Measurements from ENCODE around the gene OGFOD1. TPM values are rescaled to one million over a fixed set of nuclear protein-coding genes. Genes with fewer than 3 reads are reported as not detected.

OGFOD1 gene
- total RNA-seq, 2 experiments from 2014 or later: 35.1 to 56.8 TPM

DNA sequence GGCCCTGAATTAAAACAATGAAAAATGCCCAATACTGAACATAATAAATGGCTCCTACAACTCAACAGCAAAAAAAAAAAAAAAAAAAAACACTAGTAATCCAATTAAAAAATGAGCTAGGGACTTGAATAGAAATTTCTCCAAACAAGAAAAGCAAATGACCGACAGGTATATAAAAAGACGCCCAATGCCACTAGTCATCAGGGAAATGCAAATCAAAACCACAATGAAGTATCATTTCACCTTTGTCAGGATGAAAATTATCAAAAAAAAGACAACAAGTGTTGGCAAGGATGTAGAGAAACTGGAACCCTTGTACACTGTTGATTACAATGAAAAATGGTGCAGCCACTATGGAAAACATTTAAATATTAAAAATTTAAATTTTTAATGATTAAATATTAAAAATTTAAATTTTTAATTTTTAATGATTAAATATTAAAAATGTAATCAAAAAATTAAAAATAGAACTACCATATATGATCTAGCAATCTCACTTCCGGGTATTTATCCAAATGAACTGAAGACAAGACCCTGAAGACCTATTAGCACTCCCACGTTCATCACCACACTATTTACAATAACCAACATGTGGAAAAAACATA lies 40.4 kb downstream of the OGFOD1 start:
- TF ChIP-seq EZH2phosphoT487 (IDR thresholded peaks at IDR 0.05; ENCODE audit: borderline replicate concordance, low read depth, low read length): no peak
- no peaks in the 10 kb centered on the region; the same call in 1 of the 2 replicates for H3K36me3 ChIP-seq (ENCODE audit: insufficient read depth, low read length)
- intact Hi-C loops (cut with micrococcal nuclease; ENCODE audit: unreplicated experiment): no loop called here
- H3K79me2 ChIP-seq (ENCODE audit: insufficient read depth, low read depth, low read length): no peaks in the 10 kb centered on the region
- ChIA-PET POLR2A (interaction anchor here (0.6 to 0.8 kb wide), 5 partner anchors 15 to 365 kb away, joined by 3 to 4 read pairs (median 3); no protein-coding TSS in a partner anchor), CTCF (ENCODE audit: unreplicated experiment) (no interaction called here)
- BruUV-seq (replicated peaks): no TSS peak
- H4K20me1 ChIP-seq (ENCODE audit: insufficient read depth, low read length): no peaks in the 10 kb centered on the region
- 0 out of 2 replicates have a peak overlapping the region, but pooled peaks have one; percentile 11 for H2AFZ ChIP-seq (ENCODE audit: low read length)
- H3K27ac ChIP-seq (ENCODE audit: low read depth, low read length, poor library complexity, severe bottlenecking): no peak overlapping the region
- no peaks in the 10 kb centered on the region for H3K9me2 ChIP-seq (ENCODE audit: insufficient read depth, low read length)
- H3K4me2 ChIP-seq (ENCODE audit: low read length): peak overlapping the region; percentile 49
- no peak overlapping the region for H3K4me3 ChIP-seq (ENCODE audit: low read depth, low read length, poor library complexity, severe bottlenecking)
- no peaks in the 10 kb centered on the region for H3K9me3 ChIP-seq (ENCODE audit: low read length)
- peak; percentile 18 for DNase-seq (ENCODE audit: low spot score)
- H3K4me1 ChIP-seq (ENCODE audit: insufficient read depth, low read length, poor library complexity, severe bottlenecking): peaks cover 13% of the 10 kb centered on the region

DNA sequence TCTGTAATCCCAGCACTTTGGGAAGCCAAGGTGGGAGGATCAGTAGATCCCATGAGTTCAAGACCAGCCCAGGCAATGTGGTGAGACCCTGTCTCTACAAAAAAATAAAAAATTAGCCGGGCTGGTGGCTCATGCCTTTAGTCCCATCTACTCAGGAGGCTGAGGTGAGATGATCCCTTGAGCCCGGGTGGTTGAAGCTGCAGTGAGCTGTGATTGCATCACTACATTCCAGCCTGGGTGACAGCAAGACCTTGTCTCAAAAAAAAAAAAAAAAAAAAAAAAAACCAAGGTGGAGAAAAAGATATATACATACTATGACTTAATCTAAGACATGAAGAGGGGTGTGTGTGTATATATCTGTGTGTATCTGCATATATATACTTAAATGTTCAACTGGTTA lies 41.8 kb downstream of the OGFOD1 start:
- H3K4me2 ChIP-seq (ENCODE audit: low read length): no peak overlapping the region
- intact Hi-C loops (cut with micrococcal nuclease; ENCODE audit: unreplicated experiment): no loop called here
- H4K20me1 ChIP-seq (ENCODE audit: insufficient read depth, low read length): no peaks in the 10 kb centered on the region
- H3K9me3 ChIP-seq (ENCODE audit: low read length): no peaks in the 10 kb centered on the region
- H3K79me2 ChIP-seq (ENCODE audit: insufficient read depth, low read depth, low read length): no peaks in the 10 kb centered on the region
- peaks cover 13% of the 10 kb centered on the region for H3K4me1 ChIP-seq (ENCODE audit: insufficient read depth, low read length, poor library complexity, severe bottlenecking)
- no TSS peak for BruUV-seq (replicated peaks)
- H3K36me3 ChIP-seq (ENCODE audit: insufficient read depth, low read length): no peaks in the 10 kb centered on the region; the same call in 1 of the 2 replicates
- no peak overlapping the region for H3K27ac ChIP-seq (ENCODE audit: low read depth, low read length, poor library complexity, severe bottlenecking)
- no peak overlapping the region for H2AFZ ChIP-seq (ENCODE audit: low read length)
- TF ChIP-seq, protein P1, sequence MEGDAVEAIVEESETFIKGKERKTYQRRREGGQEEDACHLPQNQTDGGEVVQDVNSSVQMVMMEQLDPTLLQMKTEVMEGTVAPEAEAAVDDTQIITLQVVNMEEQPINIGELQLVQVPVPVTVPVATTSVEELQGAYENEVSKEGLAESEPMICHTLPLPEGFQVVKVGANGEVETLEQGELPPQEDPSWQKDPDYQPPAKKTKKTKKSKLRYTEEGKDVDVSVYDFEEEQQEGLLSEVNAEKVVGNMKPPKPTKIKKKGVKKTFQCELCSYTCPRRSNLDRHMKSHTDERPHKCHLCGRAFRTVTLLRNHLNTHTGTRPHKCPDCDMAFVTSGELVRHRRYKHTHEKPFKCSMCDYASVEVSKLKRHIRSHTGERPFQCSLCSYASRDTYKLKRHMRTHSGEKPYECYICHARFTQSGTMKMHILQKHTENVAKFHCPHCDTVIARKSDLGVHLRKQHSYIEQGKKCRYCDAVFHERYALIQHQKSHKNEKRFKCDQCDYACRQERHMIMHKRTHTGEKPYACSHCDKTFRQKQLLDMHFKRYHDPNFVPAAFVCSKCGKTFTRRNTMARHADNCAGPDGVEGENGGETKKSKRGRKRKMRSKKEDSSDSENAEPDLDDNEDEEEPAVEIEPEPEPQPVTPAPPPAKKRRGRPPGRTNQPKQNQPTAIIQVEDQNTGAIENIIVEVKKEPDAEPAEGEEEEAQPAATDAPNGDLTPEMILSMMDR (conservative IDR thresholded peaks at IDR 0.05; ENCODE audit: low read length): no peak
- TF ChIP-seq EZH2phosphoT487 (IDR thresholded peaks at IDR 0.05; ENCODE audit: borderline replicate concordance, low read depth, low read length): no peak
- CTCF ChIA-PET (ENCODE audit: unreplicated experiment): no interaction called here
- no peak overlapping the region for H3K4me3 ChIP-seq (ENCODE audit: low read depth, low read length, poor library complexity, severe bottlenecking)
- no peak for DNase-seq (ENCODE audit: low spot score)
- no peaks in the 10 kb centered on the region for H3K9me2 ChIP-seq (ENCODE audit: insufficient read depth, low read length)
- POLR2A ChIA-PET: interaction anchor here (0.6 kb wide), 1 partner anchor 240 kb away, joined by 3 read pairs; no protein-coding TSS in a partner anchor

DNA sequence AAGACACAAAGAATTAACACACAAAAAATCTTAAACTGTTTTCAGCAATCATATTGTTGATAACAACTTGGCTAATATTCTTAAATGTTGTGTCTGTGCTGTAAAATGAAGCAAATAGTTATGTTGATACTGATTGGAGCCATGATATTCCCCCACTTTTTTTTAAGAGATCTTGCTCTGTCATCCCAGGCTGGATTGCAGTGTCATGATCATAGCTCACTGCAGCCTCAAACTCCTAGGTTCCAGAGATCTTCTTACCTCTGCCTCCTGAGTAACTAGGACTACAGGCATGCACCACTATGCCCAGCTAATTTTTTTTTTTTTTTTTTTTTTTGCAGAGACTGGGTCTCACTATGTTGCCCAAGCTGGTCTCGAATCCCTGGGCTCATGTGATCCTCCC lies 42.5 kb downstream of the OGFOD1 start:
- POLR2A ChIA-PET: interaction anchor here (0.7 kb wide), 1 partner anchor 33 kb away, joined by 3 read pairs; no protein-coding TSS in a partner anchor
- H3K27ac ChIP-seq (ENCODE audit: low read depth, low read length, poor library complexity, severe bottlenecking): no peak overlapping the region
- no peaks in the 10 kb centered on the region for H3K9me3 ChIP-seq (ENCODE audit: low read length)
- H3K9me2 ChIP-seq (ENCODE audit: insufficient read depth, low read length): no peaks in the 10 kb centered on the region
- H3K4me1 ChIP-seq (ENCODE audit: insufficient read depth, low read length, poor library complexity, severe bottlenecking): peaks cover 13% of the 10 kb centered on the region
- H2AFZ ChIP-seq (ENCODE audit: low read length): no peak overlapping the region
- no peak for TF ChIP-seq EZH2phosphoT487 (IDR thresholded peaks at IDR 0.05; ENCODE audit: borderline replicate concordance, low read depth, low read length)
- TF ChIP-seq, protein P1 (conservative IDR thresholded peaks at IDR 0.05; ENCODE audit: low read length): no peak
- no TSS peak for BruUV-seq (replicated peaks)
- H3K4me2 ChIP-seq (ENCODE audit: low read length): no peak overlapping the region
- no peaks in the 10 kb centered on the region; the same call in 1 of the 2 replicates for H3K36me3 ChIP-seq (ENCODE audit: insufficient read depth, low read length)
- H4K20me1 ChIP-seq (ENCODE audit: insufficient read depth, low read length): no peaks in the 10 kb centered on the region
- CTCF ChIA-PET (ENCODE audit: unreplicated experiment): no interaction called here
- intact Hi-C loops (cut with micrococcal nuclease; ENCODE audit: unreplicated experiment): no loop called here
- DNase-seq (ENCODE audit: low spot score): no peak
- H3K79me2 ChIP-seq (ENCODE audit: insufficient read depth, low read depth, low read length): no peaks in the 10 kb centered on the region
- H3K4me3 ChIP-seq (ENCODE audit: low read depth, low read length, poor library complexity, severe bottlenecking): no peak overlapping the region

Measured in OCI-LY7 (cell line).